GM23248 (cell line): Measurements from ENCODE around the gene PTPN5. TPM values are rescaled to one million over a fixed set of nuclear protein-coding genes. Genes with fewer than 3 reads are reported as not detected.

Source experiments
- DNase-seq: peaks from one replicate; pipeline ENCODE4 v3.0.0-alpha.2; 2015
- H2AFZ ChIP-seq: fragments of 200-600 bp; sonication (generic); 2 replicates; pipeline ENCODE4 v1.6.1; 2016; ENCODE audit warnings: antibody characterized with exemption
- H3F3A ChIP-seq: fragments of 200-600 bp; sonication (generic); 2 replicates; pipeline ENCODE4 v1.6.1; 2016; ENCODE audit warnings: mild to moderate bottlenecking, antibody characterized with exemption, mixed run types; ENCODE audit not compliant: insufficient read depth
- H3K27ac ChIP-seq: fragments of 200-600 bp; sonication (generic); 2 replicates; pipeline ENCODE4 v1.5.1; 2016; ENCODE audit warnings: mild to moderate bottlenecking
- H3K27me3 ChIP-seq: fragments of 200-600 bp; sonication (generic); replicated peaks from 2 replicates; pipeline ENCODE4 v1.6.1; 2016; ENCODE audit warnings: mild to moderate bottlenecking; ENCODE audit not compliant: insufficient read depth
- H3K36me3 ChIP-seq: fragments of 200-600 bp; sonication (generic); 2 replicates; pipeline ENCODE4 v1.6.1; 2016; ENCODE audit warnings: low read depth, mild to moderate bottlenecking
- H3K4me1 ChIP-seq: fragments of 200-600 bp; sonication (generic); 2 replicates; pipeline ENCODE4 v1.6.1; 2016; ENCODE audit warnings: mild to moderate bottlenecking; ENCODE audit not compliant: insufficient read depth
- H3K4me2 ChIP-seq: fragments of 200-600 bp; sonication (generic); one replicate; pipeline ENCODE4 v1.6.1; 2016; ENCODE audit warnings: mild to moderate bottlenecking; ENCODE audit not compliant: unreplicated experiment
- H3K4me3 ChIP-seq: fragments of 200-600 bp; sonication (generic); 2 replicates; pipeline ENCODE4 v1.5.1; 2016; ENCODE audit warnings: mild to moderate bottlenecking
- H3K79me2 ChIP-seq: fragments of 200-600 bp; sonication (generic); 2 replicates; pipeline ENCODE4 v1.6.1; 2016; ENCODE audit warnings: mild to moderate bottlenecking; ENCODE audit not compliant: insufficient read depth
- H3K9ac ChIP-seq: fragments of 200-600 bp; sonication (generic); 2 replicates; pipeline ENCODE4 v1.6.1; 2016; ENCODE audit warnings: mild to moderate bottlenecking
- H3K9me2 ChIP-seq: fragments of 200-600 bp; sonication (generic); 2 replicates; pipeline ENCODE4 v1.6.1; 2016; ENCODE audit warnings: mixed run types, mild to moderate bottlenecking, moderate library complexity; ENCODE audit not compliant: insufficient read depth
- H3K9me3 ChIP-seq: fragments of 200-600 bp; sonication (generic); one replicate; pipeline ENCODE4 v1.6.1; 2017; ENCODE audit warnings: low read depth
- H4K20me1 ChIP-seq: fragments of 200-600 bp; sonication (generic); 2 replicates; pipeline ENCODE4 v1.6.0; 2016; ENCODE audit not compliant: insufficient read depth
- EZH2 ChIP-seq: fragments of 200-600 bp; sonication (generic); IDR thresholded peaks from 2 replicates; pipeline ENCODE4 v1.6.1; 2018; ENCODE audit warnings: antibody characterized with exemption, mild to moderate bottlenecking; ENCODE audit not compliant: insufficient read depth, poor library complexity, severe bottlenecking
- EZH2phosphoT487 ChIP-seq: fragments of 200-600 bp; sonication (generic); IDR thresholded peaks from 2 replicates; pipeline ENCODE4 v1.6.1; 2018; ENCODE audit warnings: antibody characterized with exemption, moderate library complexity, mild to moderate bottlenecking, low read depth; ENCODE audit not compliant: insufficient read depth
- WGBS, 2 experiments: methylation state at CpG; one replicate each; pipeline ENCODE4 v1.1.6; 2015 to 2017; ENCODE audit warnings: low lambda C conversion rate in 2 of 2, low coverage in 1 of 2; ENCODE audit errors: missing lambda C conversion rate in 2 of 2; 5-methylcytosine and 5-hydroxymethylcytosine counted together
- in situ Hi-C: fragments of 300-500 bp; cut with MboI; formaldehyde crosslinking; loops from 2 replicates; pipeline ENCODE4 v1.15.0; 2020
- polyA plus RNA-seq: library from polyadenylated mRNA; unstranded; fragments of >200 nt; fragmentation: Nextera tagmentation; extraction: Ambion mirVana; gene quantifications from 2 replicates; pipeline ENCODE4 v1.2.1, GENCODE V29; 2016
- total RNA-seq: library from RNA; depleted of rRNA; stranded (reverse); fragments of >200 nt; shearing (Covaris generic); gene quantifications from 2 replicates; pipeline ENCODE4 v1.2.3, GENCODE V29; 2014

The PTPN5 gene
- total and polyA plus RNA-seq, 2 experiments from 2014 or later = not detected

GRCh38 chr11:18771266-18772035 lies 20.1 kb downstream of the PTPN5 start:
- DNase-seq = no peak
- WGBS, 2 experiments = 62 to 70% methylated on average over 13 of the region's 13 CpGs
- H3K27me3 ChIP-seq = peaks cover 18% of the 10 kb centered on the region
- no peak overlapping the region for H2AFZ ChIP-seq
- no peak overlapping the region for H3K9ac ChIP-seq
- in situ Hi-C loops = no loop called here
- no peaks in the 10 kb centered on the region for H3K4me1 ChIP-seq
- H3K9me3 ChIP-seq = no peaks in the 10 kb centered on the region
- H3K4me2 ChIP-seq = no peak overlapping the region
- no peaks in the 10 kb centered on the region for H3K36me3 ChIP-seq
- no peaks in the 10 kb centered on the region for H3K79me2 ChIP-seq
- no peak overlapping the region for H3K4me3 ChIP-seq
- TF ChIP-seq EZH2phosphoT487 = no peak
- no peak for TF ChIP-seq EZH2
- no peaks in the 10 kb centered on the region for H3K9me2 ChIP-seq
- no peaks in the 10 kb centered on the region for H4K20me1 ChIP-seq
- no peaks in the 10 kb centered on the region for H3F3A ChIP-seq
- H3K27ac ChIP-seq = no peak overlapping the region

GRCh38 chr11:18770479-18771125 lies 21.0 kb downstream of the PTPN5 start:
- Histone ChIP-seq H3K9me2 (no peaks in the 10 kb centered on the region), H3K9me3 (no peaks in the 10 kb centered on the region), H3K4me1 (no peaks in the 10 kb centered on the region), H3F3A (no peaks in the 10 kb centered on the region), H3K36me3 (no peaks in the 10 kb centered on the region), H3K27ac (no peak overlapping the region), H3K9ac (no peak overlapping the region), H3K79me2 (no peaks in the 10 kb centered on the region), H4K20me1 (no peaks in the 10 kb centered on the region), H3K27me3 (peaks cover 18% of the 10 kb centered on the region), H3K4me2 (no peak overlapping the region), H2AFZ (no peak overlapping the region), H3K4me3 (no peak overlapping the region)
- TF ChIP-seq EZH2phosphoT487 = no peak
- in situ Hi-C loops = no loop called here
- 76% methylated on average over 11 of the region's 11 CpGs for WGBS, 2 experiments
- no peak for DNase-seq

- TF ChIP-seq EZH2phosphoT487 = no peak
- no peak for TF ChIP-seq EZH2
- Histone ChIP-seq H3K27me3 (peaks cover 18% of the 10 kb centered on the region), H3K4me1 (no peaks in the 10 kb centered on the region), H3F3A (no peaks in the 10 kb centered on the region), H3K27ac (no peak overlapping the region), H3K4me2 (no peak overlapping the region), H3K9me2 (no peaks in the 10 kb centered on the region), H4K20me1 (no peaks in the 10 kb centered on the region), H3K36me3 (no peaks in the 10 kb centered on the region), H3K9me3 (no peaks in the 10 kb centered on the region), H3K4me3 (no peak overlapping the region), H3K9ac (no peak overlapping the region), H2AFZ (no peak overlapping the region), H3K79me2 (no peaks in the 10 kb centered on the region)
- in situ Hi-C loops = no loop called here
- DNase-seq = no peak
- 50 to 54% methylated on average over 8 of the region's 8 CpGs for WGBS, 2 experiments
These were observed 21.7 kb downstream of the PTPN5 start for GRCh38 chr11:18769802-18770456.

GRCh38 chr11:18768978-18769377 lies 22.6 kb downstream of the PTPN5 start:
- no peaks in the 10 kb centered on the region for H3K79me2 ChIP-seq
- WGBS, 2 experiments = 60 to 63% methylated on average over 5 of the region's 5 CpGs

More at GRCh38 chr11:18768978-18769377, 22.6 kb downstream of the PTPN5 start:
- H4K20me1 ChIP-seq = no peaks in the 10 kb centered on the region
- no peak overlapping the region for H3K9ac ChIP-seq
- no peak for TF ChIP-seq EZH2
- TF ChIP-seq EZH2phosphoT487 = no peak
- in situ Hi-C loops = no loop called here
- DNase-seq = no peak
- peaks cover 5% of the 10 kb centered on the region; the same call in 1 of the 2 replicates for H3F3A ChIP-seq
- peaks cover 11% of the 10 kb centered on the region for H3K27me3 ChIP-seq
- no peak overlapping the region for H3K27ac ChIP-seq
- H3K4me2 ChIP-seq = no peak overlapping the region
- H3K36me3 ChIP-seq = no peaks in the 10 kb centered on the region
- H3K4me1 ChIP-seq = no peaks in the 10 kb centered on the region
- no peaks in the 10 kb centered on the region for H3K9me2 ChIP-seq
- H3K4me3 ChIP-seq = no peak overlapping the region
- no peaks in the 10 kb centered on the region for H3K9me3 ChIP-seq
- no peak overlapping the region for H2AFZ ChIP-seq
